Measurements from ENCODE around the gene RAD51B.
"Not testable (repeated sequence)": the region's sequence is repeated elsewhere in the genome, so short reads cannot be mapped to it uniquely, and the experiment has no call there.

The RAD51B gene

DNA sequence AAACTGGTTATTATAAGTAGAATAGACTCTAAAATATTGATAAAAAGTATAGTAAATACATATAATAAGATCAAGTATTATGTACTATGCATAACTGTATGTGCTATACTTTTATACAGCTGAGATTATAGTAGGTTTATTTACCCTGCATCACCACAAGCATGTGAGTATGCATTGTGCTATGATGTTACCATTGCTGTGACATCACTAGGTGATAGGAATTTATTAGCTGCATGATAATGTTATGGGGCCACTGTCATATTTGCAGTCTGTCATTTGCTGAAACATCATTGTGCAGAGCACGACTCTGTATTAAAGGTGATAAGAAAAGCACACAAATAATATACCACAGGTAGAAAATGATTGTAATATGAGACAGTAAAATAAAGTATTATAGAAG, 587.7 kb downstream of the RAD51B start:
- no peak for DNase-seq (ENCODE audit: low spot score)

DNA sequence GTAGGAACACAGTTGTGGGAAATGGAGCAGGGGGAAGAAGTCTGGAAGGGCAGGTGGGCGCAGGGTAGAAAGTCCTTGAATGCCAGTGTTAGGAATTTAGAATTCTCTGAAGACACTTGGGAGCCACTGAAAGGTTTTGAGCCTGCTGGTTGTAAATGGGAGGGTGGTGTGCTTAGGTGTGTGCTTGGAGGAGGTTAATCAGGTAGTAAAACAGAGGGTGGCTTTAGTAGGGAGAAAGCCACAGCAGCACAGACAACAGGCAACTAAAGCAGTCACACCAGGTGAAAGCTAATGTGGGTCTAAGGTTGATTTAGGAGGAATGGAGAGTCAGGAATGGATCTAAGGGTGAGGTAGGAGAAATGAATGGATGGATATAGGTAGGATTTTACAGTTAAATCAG, 588.2 kb downstream of the RAD51B start:
- no peak for DNase-seq (ENCODE audit: low spot score)

DNA sequence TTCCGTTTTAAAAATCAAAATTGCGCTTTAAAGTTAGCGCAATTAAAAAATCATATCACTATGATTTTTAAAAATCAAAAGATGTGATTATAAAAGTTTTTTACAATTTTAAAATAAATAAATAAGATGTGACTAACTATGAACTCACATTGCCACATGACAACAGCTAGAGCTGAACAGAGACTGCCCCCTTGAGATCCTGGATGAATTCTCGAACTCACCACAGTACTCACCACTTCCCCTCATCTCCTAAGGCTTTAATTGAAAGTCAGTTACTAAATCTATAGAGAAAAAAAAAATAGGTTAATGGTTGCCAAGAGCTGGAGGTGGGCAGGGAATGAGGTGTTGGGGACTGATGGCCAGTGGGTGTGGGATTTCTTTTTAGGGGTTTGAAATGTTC, 589.1 kb downstream of the RAD51B start:
- DNase-seq (ENCODE audit: low spot score) = no peak

DNA sequence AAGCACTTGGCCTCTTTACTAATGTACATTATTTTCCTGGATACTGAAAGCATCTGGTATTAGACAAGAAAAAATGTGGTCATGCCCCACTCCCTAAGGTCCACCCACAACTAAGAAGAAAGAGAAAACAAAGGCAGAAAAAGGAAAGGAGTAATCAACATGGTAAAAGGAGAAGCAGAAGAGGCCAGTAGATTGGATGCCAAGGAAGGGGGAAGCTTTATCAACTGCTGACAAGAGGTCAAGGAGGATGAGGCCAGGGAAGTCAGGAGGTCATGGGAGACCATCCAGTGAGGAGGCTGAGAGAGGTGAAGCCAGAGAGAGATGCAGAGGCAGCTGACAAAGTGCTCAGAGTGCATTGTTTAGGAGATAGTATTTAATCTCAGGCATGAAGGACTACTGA, 589.8 kb downstream of the RAD51B start:
- no peak for DNase-seq (ENCODE audit: low spot score)

DNA sequence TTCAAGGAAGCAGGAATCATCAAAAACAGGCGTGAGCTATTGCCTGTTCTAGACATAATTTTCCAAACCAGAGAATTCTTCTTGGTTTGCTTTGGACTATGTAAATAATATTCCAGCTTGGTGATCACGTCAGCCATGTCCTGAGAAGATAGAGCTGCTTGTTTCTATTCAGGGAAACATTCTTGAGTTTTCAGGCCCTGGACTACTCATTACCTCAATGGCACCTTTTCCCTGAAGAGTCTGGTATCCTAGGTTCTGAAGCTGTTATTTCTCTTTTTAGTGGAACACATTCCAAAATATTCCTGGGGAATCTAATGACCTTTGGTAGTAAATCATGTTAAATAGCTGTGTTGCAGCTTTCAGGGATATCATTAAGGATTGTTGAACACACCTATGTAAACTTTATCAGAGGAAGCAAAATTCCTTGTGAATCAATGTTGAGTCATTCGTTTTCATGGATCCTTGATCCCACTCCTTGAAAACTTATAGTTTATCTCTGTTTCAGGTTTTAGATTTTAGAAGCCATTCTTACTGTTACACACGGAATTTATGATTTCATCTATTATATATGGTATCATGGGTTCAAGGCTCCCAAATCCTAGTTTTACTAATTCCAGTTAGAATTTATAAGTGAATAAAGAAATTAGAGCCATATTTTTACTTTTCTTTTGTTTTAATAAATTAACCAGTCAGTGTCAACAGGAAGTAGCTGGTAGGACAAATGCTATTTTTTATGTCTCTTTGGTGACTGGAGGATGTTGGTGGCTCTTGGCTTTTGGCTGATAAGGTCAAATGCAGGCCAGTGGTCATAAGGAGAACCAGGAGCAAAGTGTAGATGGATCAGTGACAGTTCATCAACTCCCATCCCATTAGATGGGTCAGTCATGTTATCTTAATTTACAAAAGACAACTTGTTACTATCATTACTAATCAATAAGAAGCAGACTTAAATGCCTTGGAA, 593.2 kb downstream of the RAD51B start:
- no peak for DNase-seq (ENCODE audit: low spot score)

DNA sequence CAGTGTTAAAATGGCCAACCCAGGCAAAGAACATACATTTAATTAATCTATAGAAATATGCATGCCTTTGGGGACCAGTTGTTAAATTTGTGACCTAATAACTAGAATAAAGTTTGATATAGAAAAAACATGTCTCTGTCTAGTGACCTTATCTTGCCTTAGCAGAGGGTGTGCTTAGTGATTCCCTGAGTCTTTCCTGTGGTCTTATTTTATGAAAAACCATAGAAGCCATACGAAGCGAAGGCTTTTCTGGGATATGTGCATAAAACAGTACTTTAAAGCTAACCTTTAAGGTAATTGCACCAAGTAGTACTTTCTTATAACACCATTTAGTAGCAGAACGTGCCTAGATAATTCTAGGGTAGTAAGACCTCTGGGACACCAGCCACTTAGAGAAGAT, 593.9 kb downstream of the RAD51B start:
- no peak for DNase-seq (ENCODE audit: low spot score)

DNA sequence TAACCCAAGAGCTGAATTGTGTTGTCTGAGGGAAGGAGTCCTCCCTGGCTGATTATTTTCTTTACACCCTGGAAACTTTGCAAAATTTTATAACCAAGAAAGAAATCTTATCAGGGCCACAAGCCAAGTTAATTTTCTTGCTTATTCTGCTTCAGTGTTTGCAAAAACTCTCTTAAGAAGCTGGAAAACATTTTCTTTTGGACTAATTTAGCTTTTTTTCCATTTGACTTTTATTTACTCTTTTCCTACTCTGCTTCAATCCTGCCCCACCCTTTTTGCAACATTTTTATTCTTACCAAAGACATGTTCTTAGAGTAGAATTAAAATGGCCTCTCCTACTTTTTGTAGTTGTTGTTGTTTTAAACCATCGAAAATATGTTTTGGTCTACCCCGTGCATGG, 594.5 kb downstream of the RAD51B start:
- DNase-seq (ENCODE audit: low spot score) = no peak

DNA sequence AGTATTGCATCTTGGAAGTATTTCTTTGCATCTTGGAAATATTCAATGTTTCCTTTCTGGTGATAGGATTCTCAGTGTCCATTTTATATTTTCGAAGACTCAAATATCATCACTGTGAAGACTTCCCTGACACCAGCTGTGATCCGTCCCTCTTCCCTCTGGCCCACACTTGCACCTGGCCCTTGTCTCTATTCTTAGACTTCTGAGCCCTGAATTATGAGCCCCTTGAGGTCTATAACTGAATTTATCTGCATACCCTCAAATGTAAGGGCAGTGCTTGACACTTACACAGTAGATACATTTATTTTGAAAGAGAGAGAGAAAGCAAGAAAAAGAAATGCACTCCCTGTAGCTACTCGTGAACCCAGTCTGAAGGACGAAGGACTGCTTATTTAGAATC, 596.6 kb downstream of the RAD51B start:
- DNase-seq (ENCODE audit: low spot score) = no peak

DNA sequence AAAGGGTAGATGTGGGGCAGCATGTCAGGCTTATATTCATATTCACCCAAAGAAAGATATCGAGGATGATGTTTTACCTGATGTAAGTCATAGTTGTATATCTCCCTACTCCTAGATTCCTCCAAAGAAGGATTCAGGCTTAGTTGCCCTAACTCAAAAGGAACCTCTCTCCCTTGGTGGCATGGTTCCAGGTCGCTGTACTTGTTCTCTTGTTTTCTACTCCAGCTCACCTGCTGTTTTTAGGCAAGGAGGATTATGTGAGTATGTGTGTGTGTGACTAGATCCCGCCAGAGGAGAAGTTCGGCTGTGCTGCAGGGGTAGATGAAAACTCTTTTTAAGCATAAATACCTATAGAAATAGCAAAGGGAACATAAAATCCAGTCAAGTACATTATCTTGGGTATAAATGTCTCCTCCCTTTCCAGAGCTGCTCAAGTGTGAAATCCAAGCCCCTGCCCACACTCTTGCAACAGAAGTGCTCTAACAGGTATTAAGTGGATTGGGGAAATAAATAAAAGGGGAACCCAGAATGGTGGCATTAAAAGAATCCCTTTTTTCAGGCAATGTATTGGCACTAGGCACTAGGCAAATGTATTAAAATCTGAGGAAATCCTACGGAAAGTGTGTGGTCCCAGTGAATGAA, 597.6 kb downstream of the RAD51B start:
- DNase-seq (ENCODE audit: low spot score) = no peak

DNA sequence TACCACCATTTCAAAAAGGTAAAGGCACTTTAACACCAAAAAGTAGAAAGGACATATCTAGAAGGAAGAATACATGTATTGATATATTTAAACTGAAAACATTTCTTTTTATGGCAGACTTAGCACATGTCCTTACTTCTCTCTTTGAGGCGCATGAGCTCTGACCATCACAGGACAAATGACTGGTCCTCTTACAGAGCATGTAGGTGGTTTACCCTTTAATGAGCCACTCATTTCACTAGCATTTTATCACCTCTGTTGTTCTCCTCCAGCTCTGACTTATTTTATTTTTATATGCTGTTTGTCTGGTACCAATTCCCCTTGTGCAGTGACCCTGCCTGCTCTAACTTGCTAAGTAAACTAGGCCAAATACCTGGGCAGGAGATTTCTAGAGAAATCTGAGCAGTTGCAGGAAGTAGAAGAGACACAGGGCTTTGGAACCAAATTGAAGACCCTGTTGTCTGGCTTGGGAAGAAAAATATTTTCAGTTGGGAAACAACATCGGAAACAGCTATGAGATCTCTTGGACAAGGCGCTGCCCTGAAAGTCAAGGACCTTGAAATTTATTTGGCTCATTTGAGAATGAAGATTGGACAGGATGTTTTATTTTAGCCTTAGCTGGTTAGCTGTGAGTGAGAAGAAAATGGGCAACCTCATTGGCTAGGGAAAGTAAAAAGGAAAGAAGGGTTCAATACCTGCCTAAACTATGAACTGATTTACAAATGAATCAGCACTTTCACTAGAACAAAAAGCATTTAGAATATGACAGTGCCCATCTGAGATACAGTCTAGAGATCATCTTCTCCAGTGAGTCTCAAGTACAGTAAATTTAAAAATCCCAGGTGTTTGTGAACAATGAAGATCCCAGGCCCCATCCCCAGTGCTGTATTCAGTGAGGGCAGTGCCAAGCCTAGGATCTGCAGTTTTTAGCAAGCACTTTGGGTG, 598.9 kb downstream of the RAD51B start:
- no peak for DNase-seq (ENCODE audit: low spot score)

DNA sequence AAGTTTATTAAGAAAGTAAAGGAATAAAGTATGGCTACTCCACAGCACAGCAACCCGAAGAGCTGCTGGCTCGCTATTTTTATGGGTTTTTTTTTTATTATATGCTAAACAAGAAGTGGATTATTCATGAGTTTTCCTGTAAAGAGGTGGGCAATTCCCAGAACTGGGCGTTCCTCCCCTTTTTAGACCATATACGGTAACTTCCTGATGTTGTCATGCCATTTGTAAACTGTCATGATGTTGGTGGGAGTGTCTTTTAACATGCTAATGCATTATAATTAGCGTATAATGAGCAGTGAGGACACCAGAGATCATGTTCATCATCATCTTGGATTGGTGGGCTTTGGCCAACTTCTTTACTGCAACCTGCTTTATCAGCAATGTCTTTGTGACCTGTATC, 600.8 kb downstream of the RAD51B start:
- no peak for DNase-seq (ENCODE audit: low spot score)

DNA sequence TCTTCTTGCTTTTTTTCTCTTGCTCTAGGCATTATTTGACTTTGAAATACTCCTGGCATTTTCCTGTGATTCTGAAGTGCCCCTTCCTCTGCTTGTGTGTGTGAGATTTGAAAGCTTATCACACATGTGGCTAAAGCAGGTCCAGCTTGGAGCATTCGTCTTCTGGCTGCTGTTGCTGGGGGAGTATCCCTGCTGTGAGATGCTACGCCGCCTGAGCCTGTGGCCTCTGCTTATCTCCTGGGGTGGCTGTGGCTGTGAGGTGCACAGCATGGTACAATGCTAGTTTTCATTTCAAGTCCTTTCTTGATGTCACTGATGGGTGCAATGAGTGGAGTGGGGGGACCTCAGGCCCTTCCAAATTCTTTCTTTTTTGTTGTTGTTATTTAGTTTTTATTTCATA, 601.5 kb downstream of the RAD51B start:
- no peak for DNase-seq (ENCODE audit: low spot score)

DNA sequence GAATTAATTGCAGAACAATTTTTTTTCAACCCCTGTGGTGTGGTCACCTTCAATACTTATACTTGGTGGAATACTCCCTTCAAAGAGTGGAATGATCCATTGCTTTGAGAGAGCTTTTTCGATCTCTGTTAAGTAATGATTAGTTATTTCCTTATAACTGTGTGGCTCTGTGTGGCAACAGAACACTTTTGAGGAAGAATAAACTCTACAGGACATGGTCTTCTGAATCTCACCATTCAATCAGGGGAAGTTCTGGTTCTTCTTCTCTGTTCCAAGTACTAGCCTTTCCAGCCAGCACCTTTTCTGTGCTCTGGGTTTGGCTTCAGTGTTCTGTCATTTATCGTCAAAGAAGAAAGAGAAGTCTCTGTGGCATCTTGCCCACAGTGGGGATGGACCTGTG, 604.1 kb downstream of the RAD51B start:
- peak; percentile 15 for DNase-seq (ENCODE audit: low spot score)

DNA sequence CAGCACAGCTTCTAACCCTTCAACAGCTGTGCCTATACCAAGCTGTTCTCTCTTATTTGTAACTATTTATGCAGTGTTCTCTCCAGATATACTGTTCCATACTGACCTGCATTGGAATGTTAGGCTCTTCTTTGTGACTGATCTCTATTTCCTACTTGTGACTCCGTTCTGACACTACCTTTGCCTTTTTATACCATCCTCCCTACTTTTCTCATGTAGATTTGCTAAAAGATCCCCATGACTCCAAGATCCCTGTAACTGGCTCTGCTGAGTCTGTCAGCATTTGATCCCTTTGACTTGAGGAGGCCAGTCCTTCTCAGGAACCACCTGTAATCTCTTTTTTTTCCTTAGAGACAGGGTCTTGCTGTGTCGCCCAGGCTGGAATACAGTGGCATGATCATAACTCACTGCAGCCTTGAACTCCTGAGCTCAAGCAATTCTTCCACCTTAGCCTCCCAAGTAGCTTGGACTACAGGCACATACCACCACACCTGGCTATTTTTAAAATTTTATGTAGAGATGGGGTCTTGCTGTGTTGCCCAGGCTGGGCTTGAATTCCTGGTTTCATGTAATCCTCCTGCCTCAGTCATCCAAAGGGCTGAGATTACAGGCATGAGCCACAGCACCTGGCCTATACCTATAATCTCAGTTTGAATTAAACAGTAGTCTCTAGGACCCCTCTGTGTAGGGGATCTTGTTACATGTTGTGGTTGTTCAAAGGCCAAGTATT, 605.0 kb downstream of the RAD51B start:
- DNase-seq (ENCODE audit: low spot score) = no peak

DNA sequence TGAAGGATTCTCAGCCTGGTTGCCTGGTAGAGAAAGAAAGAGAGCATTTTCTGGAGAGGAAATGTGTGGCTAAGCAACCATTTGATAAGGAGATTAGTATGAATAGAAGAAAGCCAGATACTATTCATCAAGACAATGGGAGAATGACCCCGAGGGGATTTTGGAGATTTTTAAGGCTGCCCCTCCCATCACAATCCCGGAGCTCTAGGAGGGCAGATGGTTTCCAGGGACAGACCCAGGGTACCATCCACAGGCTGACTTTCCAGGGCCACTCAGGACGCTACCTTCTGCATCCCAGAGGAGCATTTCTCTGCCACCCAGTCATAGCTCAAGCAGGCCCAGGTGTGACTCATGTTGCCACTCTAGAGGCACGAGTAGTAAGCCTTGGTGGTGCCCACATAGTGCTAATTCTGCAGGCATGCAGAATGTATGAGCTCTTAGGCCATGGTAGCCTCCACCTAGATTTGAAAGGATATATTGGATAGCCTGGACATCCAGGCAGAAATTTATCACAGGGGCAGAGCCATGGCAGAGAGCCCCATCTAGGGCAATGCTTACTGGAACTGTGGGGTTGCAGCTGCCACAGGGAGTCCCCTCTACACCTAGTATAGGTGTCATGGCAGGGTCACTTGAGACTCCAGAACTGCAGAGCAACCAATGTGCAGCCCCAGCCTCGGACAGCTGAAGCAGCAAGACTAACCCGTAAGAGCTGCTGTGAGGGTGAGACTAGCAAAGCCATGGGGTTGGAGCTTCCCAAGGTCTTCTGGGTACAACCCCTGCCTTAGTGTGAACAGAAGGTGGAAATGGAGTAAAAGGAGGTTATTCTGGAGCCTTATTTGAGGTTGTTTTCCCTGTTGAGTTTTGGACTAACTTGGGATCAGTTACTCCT, 607.3 kb downstream of the RAD51B start:
- DNase-seq (ENCODE audit: low spot score) = no peak

DNA sequence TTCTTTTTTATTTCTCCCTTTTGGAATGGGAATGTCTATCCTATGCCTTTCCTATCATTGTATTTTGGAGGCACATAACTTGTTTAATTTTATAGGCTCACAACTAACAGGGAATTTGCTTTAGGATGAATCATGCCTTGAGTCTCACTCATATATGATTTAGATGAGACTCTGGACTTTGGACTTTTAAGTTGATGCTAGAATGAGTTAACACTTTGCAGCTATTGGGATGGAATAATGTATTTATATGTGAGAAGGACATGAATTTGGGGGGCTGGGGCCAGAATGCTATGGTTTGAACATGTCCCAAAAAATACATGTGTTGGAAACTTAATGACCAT, 607.9 kb downstream of the RAD51B start:
- no peak for DNase-seq (ENCODE audit: low spot score)

DNA sequence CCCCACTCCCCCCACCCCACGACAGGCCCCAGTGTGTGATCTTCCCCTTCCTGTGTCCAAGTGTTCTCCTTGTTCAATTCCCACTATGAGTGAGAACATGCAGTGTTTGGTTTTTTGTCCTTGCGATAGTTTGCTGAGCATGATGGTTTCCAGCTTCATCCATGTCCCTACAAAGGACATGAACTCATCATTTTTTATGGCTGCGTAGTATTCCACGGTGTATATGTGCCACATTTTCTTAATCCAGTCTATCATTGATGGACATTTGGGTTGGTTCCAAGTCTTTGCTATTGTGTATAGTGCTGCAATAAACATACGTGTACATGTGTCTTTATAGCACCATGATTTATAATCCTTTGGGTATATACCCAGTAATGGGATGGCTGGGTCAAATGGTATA, 609.3 kb downstream of the RAD51B start:
- not testable (repeated sequence) for DNase-seq (ENCODE audit: low spot score)

DNA sequence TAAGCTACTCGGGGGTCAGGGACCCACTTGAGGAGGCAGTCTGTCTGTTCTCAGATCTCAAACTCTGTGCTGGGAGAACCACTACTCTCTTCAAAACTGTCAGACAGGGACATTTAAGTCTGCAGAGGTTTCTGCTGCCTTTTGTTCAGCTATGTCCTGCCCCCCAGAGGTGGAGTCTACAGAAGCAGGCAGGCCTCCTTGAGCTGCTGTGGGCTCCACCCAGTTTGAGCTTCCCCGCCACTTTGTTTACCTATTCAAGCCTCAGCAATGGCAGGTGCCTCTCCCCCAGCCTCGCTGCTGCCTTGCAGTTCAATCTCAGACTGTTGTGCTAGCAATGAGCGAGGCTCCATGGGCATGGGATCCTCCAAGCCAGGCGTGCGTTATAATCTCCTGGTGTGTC, 614.6 kb downstream of the RAD51B start:
- not testable (repeated sequence) for DNase-seq (ENCODE audit: low spot score)

DNA sequence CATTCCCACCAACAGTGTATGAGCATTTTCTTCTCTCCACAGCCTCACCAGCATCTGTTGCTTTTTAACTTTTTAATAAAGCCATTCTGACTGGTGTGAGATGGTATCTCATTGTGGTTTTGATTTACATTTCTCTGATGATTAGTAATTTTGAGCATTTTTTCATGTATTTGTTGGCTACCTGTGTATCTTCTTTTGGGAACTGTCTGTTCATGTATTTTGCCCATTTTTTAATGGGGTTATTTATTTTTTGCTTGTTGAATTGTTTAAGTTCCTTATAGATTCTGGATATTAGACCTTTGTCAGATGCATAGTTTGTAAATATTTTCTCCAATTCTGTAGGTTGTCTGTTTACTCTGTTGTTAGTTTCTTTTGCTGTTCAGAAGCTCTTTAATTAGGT, 616.1 kb downstream of the RAD51B start:
- DNase-seq (ENCODE audit: low spot score) = not testable (repeated sequence)

DNA sequence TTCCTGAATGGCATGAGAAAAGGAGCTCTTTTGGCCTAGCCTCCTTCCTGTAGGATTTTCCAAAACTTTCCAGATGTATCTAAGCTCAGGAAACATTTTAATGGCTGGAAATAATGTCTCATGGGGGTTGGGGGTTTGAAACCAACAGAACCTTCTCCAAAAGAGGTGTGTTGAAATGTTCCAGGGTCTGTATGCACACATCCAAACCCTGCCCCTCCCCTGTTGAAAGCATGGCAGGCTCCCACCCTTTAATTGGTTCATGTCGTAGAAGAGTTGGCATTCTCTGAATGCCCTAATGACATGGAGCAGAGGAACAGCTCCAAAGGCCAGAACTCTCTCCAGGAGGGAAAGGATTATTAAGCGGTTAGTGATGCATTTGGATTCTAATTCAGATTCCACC, 620.1 kb downstream of the RAD51B start:
- peak; percentile 43 for DNase-seq (ENCODE audit: low spot score)

DNA sequence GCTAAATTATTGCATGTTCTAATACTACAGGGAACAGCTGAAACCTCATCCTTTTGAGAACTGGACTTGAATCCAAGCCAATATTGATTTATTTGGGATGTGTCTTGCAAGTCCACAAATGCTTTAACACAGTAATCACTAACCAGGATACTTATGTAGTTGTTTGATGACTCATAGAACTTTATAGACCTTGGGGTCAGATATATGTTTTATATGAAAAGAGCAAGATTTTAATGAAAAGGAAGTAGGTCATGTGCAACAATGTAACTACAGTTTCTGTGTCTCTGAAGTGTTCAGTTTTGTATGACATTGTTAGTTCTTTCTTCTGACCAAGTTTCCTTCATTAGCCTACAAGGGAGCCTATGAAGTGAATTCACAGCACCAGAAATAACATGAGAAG, 621.2 kb downstream of the RAD51B start:
- no peak for DNase-seq (ENCODE audit: low spot score)

All from Ammon's horn (tissue), 1 donor.